Measurements from ENCODE around the gene VILL. TPM values are rescaled to one million over a fixed set of nuclear protein-coding genes. Genes with fewer than 3 reads are reported as not detected.

VILL gene
- polyA plus RNA-seq, 1 donor from 2014 or later: not detected

GRCh38 chr3:38000242-38000916, 9.8 kb downstream of the VILL start:
- H3K4me3 ChIP-seq (ENCODE audit: low read length): no peak overlapping the region
- H3K36me3 ChIP-seq (ENCODE audit: insufficient read depth, low read length): no peaks in the 10 kb centered on the region
- H3K9ac ChIP-seq (ENCODE audit: low read length): no peak overlapping the region
- H4K20me1 ChIP-seq (ENCODE audit: insufficient read depth): no peaks in the 10 kb centered on the region
- no peak overlapping the region for H2AFZ ChIP-seq (ENCODE audit: low read depth, low read length)
- H3K79me2 ChIP-seq (replicated peaks; ENCODE audit: insufficient read depth, low read length): no peaks in the 10 kb centered on the region
- no peaks in the 10 kb centered on the region for H3K9me2 ChIP-seq (ENCODE audit: insufficient read depth, low read length)
- H3K27me3 ChIP-seq (ENCODE audit: insufficient read depth, low read depth, low read length): peaks cover 3% of the 10 kb centered on the region
- H3F3A ChIP-seq (ENCODE audit: insufficient read depth, low read length, poor library complexity, severe bottlenecking): no peaks in the 10 kb centered on the region
- TF ChIP-seq SMC3 (conservative IDR thresholded peaks at IDR 0.05; ENCODE audit: poor library complexity) (no peak), POLR2AphosphoS5 (IDR thresholded peaks at IDR 0.05) (no peak), TAF1 (IDR thresholded peaks at IDR 0.05; ENCODE audit: low read depth) (no peak), EP300 (conservative IDR thresholded peaks at IDR 0.05; ENCODE audit: poor library complexity, severe bottlenecking) (no peak), REST (IDR thresholded peaks at IDR 0.05; ENCODE audit: borderline replicate concordance) (no peak), MXI1 (conservative IDR thresholded peaks at IDR 0.05; ENCODE audit: poor library complexity, severe bottlenecking) (no peak), RAD21 (conservative IDR thresholded peaks at IDR 0.05) (no peak)
- H3K27ac ChIP-seq (ENCODE audit: low read length): no peak overlapping the region
- no peak overlapping the region for H3K4me2 ChIP-seq (ENCODE audit: low read length)
- H3K9me3 ChIP-seq (ENCODE audit: low read length): no peaks in the 10 kb centered on the region

- H3K27ac ChIP-seq (ENCODE audit: low read length): no peak overlapping the region
Measured at GRCh38 chr3:38000965-38001455, 10.4 kb downstream of the VILL start.

More at GRCh38 chr3:38000965-38001455, 10.4 kb downstream of the VILL start:
- no peaks in the 10 kb centered on the region for H4K20me1 ChIP-seq (ENCODE audit: insufficient read depth)
- no peaks in the 10 kb centered on the region for H3K79me2 ChIP-seq (replicated peaks; ENCODE audit: insufficient read depth, low read length)
- H3K9me2 ChIP-seq (ENCODE audit: insufficient read depth, low read length): no peaks in the 10 kb centered on the region
- no peak overlapping the region for H3K4me2 ChIP-seq (ENCODE audit: low read length)
- TF ChIP-seq TAF1 (IDR thresholded peaks at IDR 0.05; ENCODE audit: low read depth) (no peak), RAD21 (conservative IDR thresholded peaks at IDR 0.05) (no peak), MXI1 (conservative IDR thresholded peaks at IDR 0.05; ENCODE audit: poor library complexity, severe bottlenecking) (no peak), EP300 (conservative IDR thresholded peaks at IDR 0.05; ENCODE audit: poor library complexity, severe bottlenecking) (no peak), POLR2AphosphoS5 (IDR thresholded peaks at IDR 0.05) (no peak), REST (IDR thresholded peaks at IDR 0.05; ENCODE audit: borderline replicate concordance) (no peak), SMC3 (conservative IDR thresholded peaks at IDR 0.05; ENCODE audit: poor library complexity) (no peak), EZH2 (IDR thresholded peaks at IDR 0.05; ENCODE audit: borderline replicate concordance, insufficient read depth, low read length, poor library complexity, severe bottlenecking) (no peak)
- TF ChIP-seq, protein P1, sequence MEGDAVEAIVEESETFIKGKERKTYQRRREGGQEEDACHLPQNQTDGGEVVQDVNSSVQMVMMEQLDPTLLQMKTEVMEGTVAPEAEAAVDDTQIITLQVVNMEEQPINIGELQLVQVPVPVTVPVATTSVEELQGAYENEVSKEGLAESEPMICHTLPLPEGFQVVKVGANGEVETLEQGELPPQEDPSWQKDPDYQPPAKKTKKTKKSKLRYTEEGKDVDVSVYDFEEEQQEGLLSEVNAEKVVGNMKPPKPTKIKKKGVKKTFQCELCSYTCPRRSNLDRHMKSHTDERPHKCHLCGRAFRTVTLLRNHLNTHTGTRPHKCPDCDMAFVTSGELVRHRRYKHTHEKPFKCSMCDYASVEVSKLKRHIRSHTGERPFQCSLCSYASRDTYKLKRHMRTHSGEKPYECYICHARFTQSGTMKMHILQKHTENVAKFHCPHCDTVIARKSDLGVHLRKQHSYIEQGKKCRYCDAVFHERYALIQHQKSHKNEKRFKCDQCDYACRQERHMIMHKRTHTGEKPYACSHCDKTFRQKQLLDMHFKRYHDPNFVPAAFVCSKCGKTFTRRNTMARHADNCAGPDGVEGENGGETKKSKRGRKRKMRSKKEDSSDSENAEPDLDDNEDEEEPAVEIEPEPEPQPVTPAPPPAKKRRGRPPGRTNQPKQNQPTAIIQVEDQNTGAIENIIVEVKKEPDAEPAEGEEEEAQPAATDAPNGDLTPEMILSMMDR (IDR thresholded peaks at IDR 0.05; ENCODE audit: poor library complexity, severe bottlenecking): no peak
- H3K9ac ChIP-seq (ENCODE audit: low read length): no peak overlapping the region
- H3K9me3 ChIP-seq (ENCODE audit: low read length): no peaks in the 10 kb centered on the region
- no peaks in the 10 kb centered on the region for H3F3A ChIP-seq (ENCODE audit: insufficient read depth, low read length, poor library complexity, severe bottlenecking)
- H2AFZ ChIP-seq (ENCODE audit: low read depth, low read length): no peak overlapping the region
- no peak overlapping the region for H3K4me3 ChIP-seq (ENCODE audit: low read length)
- no peaks in the 10 kb centered on the region for H3K36me3 ChIP-seq (ENCODE audit: insufficient read depth, low read length)
- H3K27me3 ChIP-seq (ENCODE audit: insufficient read depth, low read depth, low read length): peaks cover 3% of the 10 kb centered on the region
